Tibial artery (tissue), 4 donors: ENCODE data around the gene NEURL2.

ENCODE experiments used
- DNase-seq, 2 donors: peaks; one replicate each; pipeline ENCODE4 v3.0.0-alpha.2; 2019
- H3K27ac ChIP-seq, 2 donors: fragments of 200-600 bp; sonication (generic) in 1 of 2; 1 replicate in 1 of 2; 2 replicates in 1 of 2; pipeline ENCODE4 v1.5.1; 2018 to 2019; ENCODE audit warnings: mild to moderate bottlenecking in 1 of 2
- H3K27me3 ChIP-seq, 2 donors: fragments of 200-600 bp; sonication (generic) in 1 of 2; one replicate each; pipeline versions ENCODE4 v1.5.1 to v1.6.0; 2016 to 2019
- H3K36me3 ChIP-seq, 3 donors: fragments of 200-600 bp; sonication (generic) in 2 of 3; one replicate each; pipeline ENCODE4 v1.5.1; 2016 to 2019; ENCODE audit warnings: mild to moderate bottlenecking in 2 of 3
- H3K4me1 ChIP-seq, 4 donors: fragments of 200-600 bp; sonication (generic) in 2 of 4; 1 replicate in 3 of 4; 2 replicates in 1 of 4; pipeline ENCODE4 v1.5.1; 2016 to 2019
- H3K4me3 ChIP-seq, 2 donors: fragments of 200-600 bp; sonication (generic) in 1 of 2; 1 replicate in 1 of 2; 2 replicates in 1 of 2; pipeline ENCODE4 v1.5.1; 2018 to 2019; ENCODE audit warnings: mild to moderate bottlenecking in 2 of 2
- H3K9me3 ChIP-seq, 3 donors: fragments of 200-600 bp; sonication (generic) in 1 of 3; one replicate each; pipeline ENCODE4 v1.5.1; 2016 to 2019
- CTCF ChIP-seq, 2 experiments: fragments of 200-600 bp in 1 of 2; fragments of 450-650 bp in 1 of 2; IDR thresholded peaks; one replicate each; pipeline ENCODE4 v1.5.1; 2017 to 2019; ENCODE audit warnings: antibody characterized with exemption in 2 of 2, mild to moderate bottlenecking in 1 of 2, moderate library complexity in 1 of 2
- intact Hi-C: fragments of 100-400 bp; cut with DNase I; formaldehyde crosslinking; loops from one replicate; pipeline ENCODE4 v1.15.0; 2023; ENCODE audit warnings: low total_unique reads

NEURL2 gene

GRCh38 chr20:45890077-45890984 is 677 bp downstream of the NEURL2 start:
- intact Hi-C loops: loop anchor here (5.0 kb wide), 1 partner anchor 42 kb away; the partner anchor contains the start of gene PCIF1
- H3K27ac ChIP-seq: peak overlapping the region; percentile 79 to 89
- H3K4me1 ChIP-seq: peaks cover 0 to 33% (median 24%) of the 10 kb centered on the region in 4 donors
- peak overlapping the region; percentile 58 to 82 for H3K4me3 ChIP-seq
- peak; percentile 90 to 91 for DNase-seq
- no peaks in the 10 kb centered on the region for H3K9me3 ChIP-seq
- H3K36me3 ChIP-seq: peaks cover 0 to 60% (median 43%) of the 10 kb centered on the region in 3 donors
- peak; percentile 63 to 75 for TF ChIP-seq CTCF (IDR thresholded peaks at IDR 0.05)
- H3K27me3 ChIP-seq: no peaks in the 10 kb centered on the region

- intact Hi-C loops: loop anchor here (10.0 kb wide), 1 partner anchor 94 kb away; the partner anchor contains the start of genes DNTTIP1 and WFDC3
- Histone ChIP-seq H3K4me1 (peaks cover 0 to 33% (median 24%) of the 10 kb centered on the region in 4 donors), H3K9me3 (no peaks in the 10 kb centered on the region), H3K4me3 (no peak overlapping the region), H3K27ac (no peak overlapping the region), H3K36me3 (peaks cover 2 to 49% (median 32%) of the 10 kb centered on the region in 3 donors), H3K27me3 (no peaks in the 10 kb centered on the region)
- DNase-seq: no peak
- no peak for TF ChIP-seq CTCF (IDR thresholded peaks at IDR 0.05)
Measured at GRCh38 chr20:45888681-45889080, 2.3 kb downstream of the NEURL2 start.

GRCh38 chr20:45887346-45887715 is 3.7 kb downstream of the NEURL2 start, which contains the start of gene SPATA25:
TSS of gene SPATA25 (minus strand) at chr20:45887622. CDS start at chr20:45887590, 32 bp downstream.
- H3K27me3 ChIP-seq: no peaks in the 10 kb centered on the region
- peaks cover 0 to 34% (median 21%) of the 10 kb centered on the region in 4 donors for H3K4me1 ChIP-seq
- no peak for TF ChIP-seq CTCF (IDR thresholded peaks at IDR 0.05)
- H3K9me3 ChIP-seq: no peaks in the 10 kb centered on the region
- H3K27ac ChIP-seq: no peak within 1 kb of the TSS
- no peak for DNase-seq
- peaks cover 11 to 51% (median 41%) of the 10 kb centered on the region in 3 donors for H3K36me3 ChIP-seq
- intact Hi-C loops: loop anchor here (10.0 kb wide), 1 partner anchor 93 kb away; the partner anchor contains the start of genes DNTTIP1 and WFDC3
- no peak within 1 kb of the TSS for H3K4me3 ChIP-seq

GRCh38 chr20:45886590-45887345 is 4.2 kb downstream of the NEURL2 start:
- DNase-seq: no peak
- Histone ChIP-seq H3K4me1 (peaks cover 0 to 34% (median 22%) of the 10 kb centered on the region in 4 donors), H3K4me3 (no peak overlapping the region), H3K9me3 (no peaks in the 10 kb centered on the region), H3K27ac (no peak overlapping the region), H3K27me3 (no peaks in the 10 kb centered on the region), H3K36me3 (peaks cover 11 to 52% (median 41%) of the 10 kb centered on the region in 3 donors)
- intact Hi-C loops: loop anchor here (10.0 kb wide), 1 partner anchor 92 kb away; the partner anchor contains the start of genes DNTTIP1 and WFDC3
- no peak for TF ChIP-seq CTCF (IDR thresholded peaks at IDR 0.05)

- no peak for DNase-seq
- Histone ChIP-seq H3K27ac (no peak overlapping the region), H3K4me1 (peaks cover 0 to 17% (median 13%) of the 10 kb centered on the region in 4 donors), H3K9me3 (no peaks in the 10 kb centered on the region), H3K27me3 (no peaks in the 10 kb centered on the region), H3K36me3 (peaks cover 11 to 50% (median 39%) of the 10 kb centered on the region in 3 donors), H3K4me3 (no peak overlapping the region)
- TF ChIP-seq CTCF (IDR thresholded peaks at IDR 0.05): no peak
- intact Hi-C loops: loop anchor here (10.0 kb wide), 1 partner anchor 88 kb away; the partner anchor contains the start of genes DNTTIP1 and WFDC3
Measured at GRCh38 chr20:45883100-45883469, 7.9 kb downstream of the NEURL2 start.
